H9 (cell line): Measurements from ENCODE around the gene FBXL14. TPM values are rescaled to one million over a fixed set of nuclear protein-coding genes. Genes with fewer than 3 reads are reported as not detected.

Experiments used
- DNase-seq: peaks from one replicate; pipeline ENCODE4 v3.0.0-alpha.2; 2017
- H2AFZ ChIP-seq: one replicate; pipeline ENCODE4 v1.6.1; 2013; ENCODE audit warnings: mild to moderate bottlenecking, low read length, control low read depth, moderate library complexity
- H2AK5ac ChIP-seq: 2 replicates; pipeline ENCODE4 v1.6.1; 2013; ENCODE audit warnings: low read length, control low read depth, mixed read lengths; ENCODE audit not compliant: insufficient read length
- H2BK120ac ChIP-seq: one replicate; pipeline ENCODE4 v1.6.1; 2013; ENCODE audit warnings: low read depth, mild to moderate bottlenecking, low read length, control low read depth, inconsistent platforms; ENCODE audit not compliant: poor library complexity, severe bottlenecking
- H2BK12ac ChIP-seq: 2 replicates; pipeline ENCODE4 v1.6.1; 2013; ENCODE audit warnings: low read length, control low read depth, mixed read lengths, low read depth; ENCODE audit not compliant: insufficient read length
- H2BK15ac ChIP-seq: 2 replicates; pipeline ENCODE4 v1.6.1; 2013; ENCODE audit warnings: low read depth, low read length, control low read depth
- H2BK20ac ChIP-seq: one replicate; pipeline ENCODE4 v1.6.1; 2013; ENCODE audit warnings: low read depth, mild to moderate bottlenecking, low read length, control low read depth, inconsistent platforms; ENCODE audit not compliant: poor library complexity, severe bottlenecking
- H2BK5ac ChIP-seq: 2 replicates; pipeline ENCODE4 v1.6.1; 2013; ENCODE audit warnings: low read length, control low read depth, mixed read lengths; ENCODE audit not compliant: insufficient read length
- H3K14ac ChIP-seq: 2 replicates; pipeline ENCODE4 v1.6.1; 2013; ENCODE audit warnings: low read length, control low read depth; ENCODE audit not compliant: insufficient read depth
- H3K18ac ChIP-seq: 2 replicates; pipeline ENCODE4 v1.6.1; 2013; ENCODE audit warnings: low read depth, mild to moderate bottlenecking, mixed read lengths, low read length, control low read depth; ENCODE audit not compliant: insufficient read length
- H3K23ac ChIP-seq: 2 replicates; pipeline ENCODE4 v1.6.1; 2013; ENCODE audit warnings: low read length, control low read depth, mixed read lengths, low read depth; ENCODE audit not compliant: insufficient read length
- H3K23me2 ChIP-seq: 2 replicates; pipeline ENCODE4 v1.6.1; 2013; ENCODE audit warnings: low read depth, mild to moderate bottlenecking, mixed read lengths, low read length, control low read depth; ENCODE audit not compliant: insufficient read length, poor library complexity, severe bottlenecking
- H3K27ac ChIP-seq: 2 replicates; pipeline ENCODE4 v1.5.1; 2013; ENCODE audit warnings: low read length, control low read depth, mixed read lengths, low read depth; ENCODE audit not compliant: insufficient read length
- H3K27me3 ChIP-seq: 2 replicates; pipeline ENCODE4 v1.6.1; 2013; ENCODE audit warnings: low read length, control low read depth, inconsistent platforms; ENCODE audit not compliant: insufficient read depth
- H3K4ac ChIP-seq: 2 replicates; pipeline ENCODE4 v1.6.1; 2013; ENCODE audit warnings: low read depth, mild to moderate bottlenecking, control low read depth, inconsistent platforms, low read length, moderate library complexity
- H3K4me1 ChIP-seq: 2 replicates; pipeline ENCODE4 v1.6.1; 2013; ENCODE audit warnings: low read length, control low read depth, inconsistent platforms; ENCODE audit not compliant: insufficient read depth
- H3K4me2 ChIP-seq: 2 replicates; pipeline ENCODE4 v1.6.1; 2013; ENCODE audit warnings: low read length, control low read depth, mixed read lengths; ENCODE audit not compliant: insufficient read length, insufficient read depth
- H3K56ac ChIP-seq: 2 replicates; pipeline ENCODE4 v1.6.1; 2013; ENCODE audit warnings: low read depth, mild to moderate bottlenecking, mixed read lengths, low read length, control low read depth; ENCODE audit not compliant: insufficient read length
- H3K79me1 ChIP-seq: 2 replicates; pipeline ENCODE4 v1.6.1; 2013; ENCODE audit warnings: low read depth, mild to moderate bottlenecking, moderate library complexity, low read length, control low read depth, inconsistent platforms; ENCODE audit not compliant: insufficient read depth, poor library complexity, severe bottlenecking
- H3K79me2 ChIP-seq: 2 replicates; pipeline ENCODE4 v1.6.1; 2013; ENCODE audit warnings: low read length, control low read depth, inconsistent platforms; ENCODE audit not compliant: insufficient read depth
- H3K9ac ChIP-seq: 2 replicates; pipeline ENCODE4 v1.6.1; 2013; ENCODE audit warnings: low read length, control low read depth, mixed read lengths; ENCODE audit not compliant: insufficient read length; ENCODE audit errors: extremely low read depth
- H3K9me3 ChIP-seq: one replicate; pipeline ENCODE4 v1.6.1; 2013; ENCODE audit warnings: low read depth, low read length, inconsistent platforms; ENCODE audit not compliant: control insufficient read depth
- H3T11ph ChIP-seq: one replicate; pipeline ENCODE4 v1.6.1; 2013; ENCODE audit warnings: mild to moderate bottlenecking, low read length, control low read depth, inconsistent platforms
- H4K20me1 ChIP-seq: one replicate; pipeline ENCODE4 v1.6.1; 2013; ENCODE audit not compliant: control insufficient read depth, insufficient read length, insufficient read depth
- H4K5ac ChIP-seq: 2 replicates; pipeline ENCODE4 v1.6.1; 2013; ENCODE audit warnings: low read depth, mild to moderate bottlenecking, mixed read lengths, low read length, control low read depth; ENCODE audit not compliant: insufficient read length
- H4K8ac ChIP-seq: replicated peaks from 2 replicates; pipeline ENCODE4 v1.6.1; 2013; ENCODE audit warnings: low read length, control low read depth, mixed read lengths, low read depth; ENCODE audit not compliant: insufficient read length
- H4K91ac ChIP-seq: 2 replicates; pipeline ENCODE4 v1.6.1; 2013; ENCODE audit warnings: low read depth, mild to moderate bottlenecking, moderate library complexity, mixed read lengths, low read length, control low read depth; ENCODE audit not compliant: insufficient read length
- H3K27ac Mint-ChIP-seq, 3 experiments: 2 replicates in 2 of 3; 3 replicates in 1 of 3; pipeline ENCODE4 v1.8.0; 2020 to 2021; ENCODE audit warnings: mixed read lengths in 3 of 3, mild to moderate bottlenecking in 1 of 3, moderate library complexity in 1 of 3
- H3K27me3 Mint-ChIP-seq: 2 replicates; pipeline ENCODE4 v1.8.0; 2021; ENCODE audit warnings: low read depth, mild to moderate bottlenecking, moderate library complexity, mixed read lengths
- H3K36me3 Mint-ChIP-seq, 3 experiments: 2 replicates in 2 of 3; 3 replicates in 1 of 3; pipeline ENCODE4 v1.8.0; 2020 to 2021; ENCODE audit warnings: low read depth in 3 of 3, mixed read lengths in 3 of 3; ENCODE audit not compliant: insufficient read depth in 1 of 3
- H3K4me1 Mint-ChIP-seq, 2 experiments: 2 replicates each; pipeline ENCODE4 v1.8.0; 2020; ENCODE audit warnings: mixed read lengths in 2 of 2
- H3K4me3 Mint-ChIP-seq, 2 experiments: 2 replicates in 1 of 2; 3 replicates in 1 of 2; pipeline ENCODE4 v1.8.0; 2020 to 2021; ENCODE audit warnings: mild to moderate bottlenecking in 2 of 2, mixed read lengths in 2 of 2, moderate library complexity in 1 of 2
- H3K9me3 Mint-ChIP-seq, 2 experiments: 2 replicates in 1 of 2; 3 replicates in 1 of 2; pipeline ENCODE4 v1.8.0; 2020; ENCODE audit warnings: mild to moderate bottlenecking in 2 of 2, mixed read lengths in 2 of 2, moderate library complexity in 1 of 2
- WGBS: extraction: QIAGEN DNeasy Blood & Tissue Kit; methylation state at CpG from one replicate; pipeline ENCODE4 v1.1.7; 2013; ENCODE audit warnings: missing lambda C conversion rate, low lambda C conversion rate, mixed read lengths; ENCODE audit not compliant: insufficient read length; ENCODE audit errors: extremely low coverage; 5-methylcytosine and 5-hydroxymethylcytosine counted together
- total RNA-seq: library from RNA; stranded (reverse); gene quantifications from 2 replicates; pipeline ENCODE4 v1.2.1, GENCODE V29; 2021
- TF ChIP-seq, protein P1 (sequence below): fragments of 200-600 bp; sonication (generic); conservative IDR thresholded peaks from 3 replicates; pipeline ENCODE4 v1.8.0; 2021; ENCODE audit warnings: antibody characterized with exemption, mild to moderate bottlenecking

FBXL14 gene
- total RNA-seq, 1 experiment from 2014 or later: 15.6 TPM

DNA sequence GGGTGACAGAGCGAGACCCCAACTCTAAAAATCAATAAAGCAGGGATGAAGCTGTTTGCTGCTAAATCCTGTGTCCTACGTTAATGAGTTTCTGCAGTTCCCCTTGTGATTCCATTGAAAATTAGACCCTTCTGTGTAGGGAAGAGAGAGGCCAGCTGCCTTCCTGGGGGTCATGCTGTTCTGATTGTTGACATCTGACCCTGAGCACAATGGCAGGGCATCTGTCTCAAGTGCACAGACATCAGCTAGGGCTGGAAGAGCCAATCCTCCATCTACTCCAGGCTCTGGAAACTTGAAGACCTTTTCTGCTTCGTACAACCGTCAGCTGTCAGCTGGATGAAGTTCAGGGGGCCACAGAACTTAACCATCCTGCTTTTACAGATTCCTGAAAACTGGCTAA lies 10.1 kb downstream of the FBXL14 start:
- Histone ChIP-seq H3K79me2 (no peaks in the 10 kb centered on the region; the same call in 1 of the 2 replicates), H3K23ac (no peak overlapping the region), H2BK15ac (no peak overlapping the region), H2BK120ac (no peak overlapping the region), H3K4me2 (no peak overlapping the region), H2AFZ (no peak overlapping the region), H4K91ac (no peak overlapping the region), H2AK5ac (no peak overlapping the region), H3K27me3 (peaks cover 3% of the 10 kb centered on the region; the same call in 1 of the 2 replicates), H2BK12ac (no peak overlapping the region), H4K20me1 (no peaks in the 10 kb centered on the region), H3K9me3 (no peaks in the 10 kb centered on the region), H3K14ac (no peak overlapping the region), H3T11ph (no peak overlapping the region), H3K4ac (no peak overlapping the region), H3K27ac (no peak overlapping the region), H2BK5ac (no peak overlapping the region), H3K79me1 (no peaks in the 10 kb centered on the region), H3K18ac (no peak overlapping the region), H4K5ac (no peak overlapping the region), H4K8ac (no peak overlapping the region), H3K4me1 (peaks cover 3% of the 10 kb centered on the region; the same call in 1 of the 2 replicates), H2BK20ac (no peak overlapping the region), H3K23me2 (no peaks in the 10 kb centered on the region), H3K9ac (no peak overlapping the region), H3K56ac (no peak overlapping the region)
- no peak overlapping the region for H3K27ac Mint-ChIP-seq
- DNase-seq: no peak
- H3K9me3 Mint-ChIP-seq: no peaks in the 10 kb centered on the region
- H3K36me3 Mint-ChIP-seq: no peaks in the 10 kb centered on the region
- WGBS: no CpG with 5 or more reads among the region's 4 CpGs
- H3K27me3 Mint-ChIP-seq: peaks cover 85% of the 10 kb centered on the region
- no peak overlapping the region for H3K4me3 Mint-ChIP-seq
- peaks cover 24 to 45% of the 10 kb centered on the region in 2 experiments for H3K4me1 Mint-ChIP-seq
- TF ChIP-seq, protein P1, sequence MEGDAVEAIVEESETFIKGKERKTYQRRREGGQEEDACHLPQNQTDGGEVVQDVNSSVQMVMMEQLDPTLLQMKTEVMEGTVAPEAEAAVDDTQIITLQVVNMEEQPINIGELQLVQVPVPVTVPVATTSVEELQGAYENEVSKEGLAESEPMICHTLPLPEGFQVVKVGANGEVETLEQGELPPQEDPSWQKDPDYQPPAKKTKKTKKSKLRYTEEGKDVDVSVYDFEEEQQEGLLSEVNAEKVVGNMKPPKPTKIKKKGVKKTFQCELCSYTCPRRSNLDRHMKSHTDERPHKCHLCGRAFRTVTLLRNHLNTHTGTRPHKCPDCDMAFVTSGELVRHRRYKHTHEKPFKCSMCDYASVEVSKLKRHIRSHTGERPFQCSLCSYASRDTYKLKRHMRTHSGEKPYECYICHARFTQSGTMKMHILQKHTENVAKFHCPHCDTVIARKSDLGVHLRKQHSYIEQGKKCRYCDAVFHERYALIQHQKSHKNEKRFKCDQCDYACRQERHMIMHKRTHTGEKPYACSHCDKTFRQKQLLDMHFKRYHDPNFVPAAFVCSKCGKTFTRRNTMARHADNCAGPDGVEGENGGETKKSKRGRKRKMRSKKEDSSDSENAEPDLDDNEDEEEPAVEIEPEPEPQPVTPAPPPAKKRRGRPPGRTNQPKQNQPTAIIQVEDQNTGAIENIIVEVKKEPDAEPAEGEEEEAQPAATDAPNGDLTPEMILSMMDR: no peak
